Measurements from ENCODE around the gene C9orf152. TPM values are rescaled to one million over a fixed set of nuclear protein-coding genes. Genes with fewer than 3 reads are reported as not detected.
A peak's percentile ranks its signal among the peaks of the same experiment; 100 is the strongest.

C9orf152 gene
- total RNA-seq, 4 donors from 2014 or later, result not detected

GRCh38 chr9:110152704-110153374 is 55.1 kb downstream of the C9orf152 start:
- Histone ChIP-seq H3K4me1 (peaks cover 60 to 76% (median 69%) of the 10 kb centered on the region in 4 donors), H3K9me3 (no peaks in the 10 kb centered on the region), H3K27ac (replicated peaks in 1 of 4) (peak overlapping the region in 2 of 4 donors; percentile 24 to 38), H3K36me3 (peaks cover 0 to 26% (median 0%) of the 10 kb centered on the region in 4 donors), H3K27me3 (no peaks in the 10 kb centered on the region), H3K4me3 (no peak overlapping the region)
- no peak for DNase-seq (ENCODE audit: extremely low spot score)
- intact Hi-C loops (cut with DNase I), result loop anchor here (2.0 to 10.0 kb wide), 3 partner anchors 101 to 578 kb away; no protein-coding TSS in a partner anchor
- TF ChIP-seq POLR2A (IDR thresholded peaks at IDR 0.05; ENCODE audit: low read depth) (no peak), CTCF (IDR thresholded peaks at IDR 0.05) (peak; percentile 64 to 76 (median 69)), POLR2AphosphoS5 (IDR thresholded peaks at IDR 0.05) (no peak), EP300 (IDR thresholded peaks at IDR 0.05) (no peak)
- 48% methylated on average over 3 of the region's 3 CpGs for whole genome bisulfite sequencing

Other genes starting within 250 kb of the C9orf152 start
- gene TXN, start 48.3 kb upstream of the C9orf152 start, total RNA-seq, result 100 to 1,000 TPM; 158 to 213 (median 178) TPM
- gene TXNDC8, start 129.7 kb upstream of the C9orf152 start, total RNA-seq, result not detected

Data from esophagus muscularis mucosa (tissue), 4 donors.